NOMO-1 treated with dmso at 0.1 percent for 144 hours (cell line): Measurements from ENCODE around the gene SNRNP48.
A peak's percentile ranks its signal among the peaks of the same experiment; 100 is the strongest.

ENCODE experiments used
- DNase-seq: peaks from one replicate; lab custom pipeline; 2025; ENCODE audit not compliant: unreplicated experiment; lab: John Stamatoyannopoulos, UW

SNRNP48 gene

GRCh38 chr6:7590918-7591302, 912 bp downstream of the SNRNP48 start:
- DNase-seq = no peak

GRCh38 chr6:7591770-7592169, 1.8 kb downstream of the SNRNP48 start:
- no peak for DNase-seq

- no peak for DNase-seq
Measured at GRCh38 chr6:7593229-7593628, 3.2 kb downstream of the SNRNP48 start.

- DNase-seq = no peak
Measured at GRCh38 chr6:7594579-7595125, 4.7 kb downstream of the SNRNP48 start.

GRCh38 chr6:7604003-7604402, 14.0 kb downstream of the SNRNP48 start:
- DNase-seq = no peak

- no peak for DNase-seq
Measured at GRCh38 chr6:7604506-7604905, 14.5 kb downstream of the SNRNP48 start.

GRCh38 chr6:7615611-7616383, 25.8 kb downstream of the SNRNP48 start:
- no peak for DNase-seq

- DNase-seq = peak; percentile 85
Measured at GRCh38 chr6:7617801-7618764, 28.1 kb downstream of the SNRNP48 start.

- no peak for DNase-seq
Measured at GRCh38 chr6:7621761-7622160, 31.8 kb downstream of the SNRNP48 start.

- peak; percentile 83 for DNase-seq
Measured at GRCh38 chr6:7624796-7625710, 35.1 kb downstream of the SNRNP48 start.

- DNase-seq = no peak
Measured at GRCh38 chr6:7628479-7628878, 38.5 kb downstream of the SNRNP48 start.

- no peak for DNase-seq
Measured at GRCh38 chr6:7628909-7629308, 38.9 kb downstream of the SNRNP48 start.

- DNase-seq = no peak
Measured at GRCh38 chr6:7629321-7629720, 39.3 kb downstream of the SNRNP48 start.

GRCh38 chr6:7630792-7631191, 40.8 kb downstream of the SNRNP48 start:
- no peak for DNase-seq

- no peak for DNase-seq
Measured at GRCh38 chr6:7631466-7631865, 41.5 kb downstream of the SNRNP48 start.

- no peak for DNase-seq
Measured at GRCh38 chr6:7632501-7633290, 42.7 kb downstream of the SNRNP48 start.

GRCh38 chr6:7633361-7633760, 43.4 kb downstream of the SNRNP48 start:
- DNase-seq = no peak

GRCh38 chr6:7636151-7636550, 46.2 kb downstream of the SNRNP48 start:
- no peak for DNase-seq

GRCh38 chr6:7637533-7637932, 47.5 kb downstream of the SNRNP48 start:
- DNase-seq = no peak

GRCh38 chr6:7639427-7639826, 49.4 kb downstream of the SNRNP48 start:
- DNase-seq = no peak
